GM20000 (cell line): ENCODE results near the gene KRTAP5-10.

Source experiments
- DNase-seq: peaks from one replicate; pipeline ENCODE4 v3.0.0; 2012; ENCODE audit warnings: low spot score
- CTCF ChIP-seq: IDR thresholded peaks from 2 replicates; pipeline ENCODE4 v1.5.1; 2012; ENCODE audit warnings: mild to moderate bottlenecking, control low read depth; ENCODE audit errors: extremely low read depth, missing control alignments

KRTAP5-10 gene

DNA sequence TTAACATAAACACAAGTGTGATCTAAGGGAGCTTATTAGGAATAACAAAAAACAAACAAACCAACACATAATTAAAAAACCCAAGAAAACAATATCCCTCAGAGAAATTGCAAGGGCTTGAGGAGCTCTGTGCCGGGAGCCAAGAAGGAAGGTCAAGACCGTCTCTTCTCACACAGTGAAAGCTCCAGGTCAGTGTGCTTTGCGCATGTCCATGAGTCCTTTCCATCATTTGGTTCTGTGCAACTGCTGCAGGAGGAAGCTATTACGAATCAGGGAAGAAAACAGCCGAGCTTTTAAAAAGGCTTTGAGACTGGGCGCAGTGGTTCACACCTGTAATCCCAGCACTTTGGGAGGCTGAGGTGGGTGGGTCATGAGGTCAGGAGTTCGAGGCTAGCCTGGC is 23.0 kb upstream of the KRTAP5-10 start:
- DNase-seq = no peak
- no peak for TF ChIP-seq CTCF

- TF ChIP-seq CTCF = no peak
- no peak for DNase-seq
Measured at GRCh38 chr11:71542879-71543777, 22.2 kb upstream of the KRTAP5-10 start.

- DNase-seq = no peak
- TF ChIP-seq CTCF = no peak
Measured at GRCh38 chr11:71543866-71544265, 21.5 kb upstream of the KRTAP5-10 start.

- no peak for TF ChIP-seq CTCF
- no peak for DNase-seq
Measured at GRCh38 chr11:71544525-71545214, 20.7 kb upstream of the KRTAP5-10 start.

DNA sequence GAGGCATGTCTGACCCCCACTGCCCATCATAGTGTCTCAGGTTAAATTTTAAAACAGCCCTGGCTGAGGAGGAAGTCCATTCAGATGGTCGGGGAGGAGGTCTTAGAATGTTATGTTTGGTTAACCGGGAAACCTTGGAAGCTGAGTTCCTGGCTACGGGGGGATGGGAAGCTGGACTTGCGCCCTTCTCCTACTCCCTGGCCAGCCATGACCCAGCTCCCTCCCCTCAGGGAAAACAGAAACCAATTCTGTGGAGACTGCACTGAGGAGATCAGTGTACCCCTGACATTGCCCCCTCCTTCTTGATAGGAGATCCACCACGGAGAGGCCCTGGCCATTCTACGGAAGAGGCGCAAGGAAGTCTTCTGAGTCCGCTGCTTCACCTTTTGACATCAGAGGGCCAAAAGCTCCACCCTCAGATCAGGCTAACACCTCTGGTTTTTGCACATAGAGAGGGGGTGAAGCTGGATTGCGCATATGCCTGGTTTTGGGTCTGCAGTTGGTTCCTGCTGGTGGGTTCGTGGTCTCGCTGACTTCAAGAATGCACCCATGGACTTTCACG is 19.9 kb upstream of the KRTAP5-10 start:
- TF ChIP-seq CTCF = no peak
- no peak for DNase-seq

- no peak for DNase-seq
- no peak for TF ChIP-seq CTCF
Measured at GRCh38 chr11:71548120-71548519, 17.2 kb upstream of the KRTAP5-10 start, which contains the start of gene KRTAP5-9. Gene KRTAP5-9, plus strand, starts transcription at chr11:71548420. Its CDS starts 238 bp downstream, at chr11:71548658.

- no peak for DNase-seq
- no peak for TF ChIP-seq CTCF
Measured at GRCh38 chr11:71548716-71549151, 16.6 kb upstream of the KRTAP5-10 start.
